HepG2 (cell line): ENCODE data around the gene FAM156B. TPM values are rescaled to one million over a fixed set of nuclear protein-coding genes. Genes with fewer than 3 reads are reported as not detected.

Experiments
- polyA plus RNA-seq, 8 experiments: library from polyadenylated mRNA; depleted of rRNA in 3 of 8; stranded (reverse) in 7 of 8; unstranded in 1 of 8; fragments of >200 nt; fragmentation: Illumina TruSeq in 4 of 8; extraction: Trizol in 4 of 8; gene quantifications; 2 replicates each; pipeline versions ENCODE4 v1.2.1 to v1.2.3, GENCODE V29; 2011 to 2016; ENCODE audit warnings: low read depth in 4 of 8, missing spikeins in 1 of 8, mixed read lengths in 1 of 8; ENCODE audit not compliant: insufficient read depth in 1 of 8
- total RNA-seq, 5 experiments: library from RNA; depleted of rRNA; stranded (reverse); fragments of >200 nt; fragmentation: Illumina TruSeq; extraction: Trizol; gene quantifications; 2 replicates each; pipeline ENCODE4 v1.2.3, GENCODE V29; 2016; ENCODE audit warnings: low read depth in 1 of 5

The FAM156B gene
- total and polyA plus RNA-seq, 2 of the 13 experiments (the other 11 are each of a cell fraction or from before 2014, with no cell fraction given): 7.8 to 82.1 TPM

Other genes starting within 250 kb of the FAM156B start
- gene SSX7, start 242.4 kb upstream of the FAM156B start, total RNA-seq (2016; rRNA removed; fragmentation: Illumina TruSeq; extraction: Trizol): not detected in 2 replicates
- gene SSX7, start 242.4 kb upstream of the FAM156B start, polyA plus RNA-seq (2011; rRNA removed): not detected in 2 replicates
- not detected in 2 replicates for gene SSX2, start 190.2 kb upstream of the FAM156B start, total RNA-seq (2016; rRNA removed; fragmentation: Illumina TruSeq; extraction: Trizol)
- not detected in 2 replicates for gene SSX2, start 190.2 kb upstream of the FAM156B start, polyA plus RNA-seq (2011; rRNA removed)
- not detected in 2 replicates for gene SSX2B, start 146.1 kb upstream of the FAM156B start, total RNA-seq (2016; rRNA removed; fragmentation: Illumina TruSeq; extraction: Trizol)
- not detected in 2 replicates for gene SSX2B, start 146.1 kb upstream of the FAM156B start, polyA plus RNA-seq (2011; rRNA removed)
- not detected in 2 replicates for gene SPANXN5, start 99.9 kb upstream of the FAM156B start, total RNA-seq (2016; rRNA removed; fragmentation: Illumina TruSeq; extraction: Trizol)
- not detected in 2 replicates for gene SPANXN5, start 99.9 kb upstream of the FAM156B start, polyA plus RNA-seq (2011; rRNA removed)
- not detected in 2 replicates for gene XAGE5, start 86.0 kb upstream of the FAM156B start, total RNA-seq (2016; rRNA removed; fragmentation: Illumina TruSeq; extraction: Trizol)
- not detected in 2 replicates for gene XAGE5, start 86.0 kb upstream of the FAM156B start, polyA plus RNA-seq (2011; rRNA removed)
- not detected in 2 replicates for gene XAGE3, start 29.2 kb upstream of the FAM156B start, total RNA-seq (2016; rRNA removed; fragmentation: Illumina TruSeq; extraction: Trizol)
- gene XAGE3, start 29.2 kb upstream of the FAM156B start, polyA plus RNA-seq (2011; rRNA removed): not detected in 2 replicates
- 7.2 and 15.4 TPM in 2 replicates for gene FAM156A, start 61.2 kb downstream of the FAM156B start, total RNA-seq (2016; rRNA removed; fragmentation: Illumina TruSeq; extraction: Trizol)
- 53.8 and 57.9 TPM in 2 replicates for gene FAM156A, start 61.2 kb downstream of the FAM156B start, polyA plus RNA-seq (2011; rRNA removed)
- gene GPR173, start 151.5 kb downstream of the FAM156B start, total RNA-seq (2016; rRNA removed; fragmentation: Illumina TruSeq; extraction: Trizol): not detected in 2 replicates
- gene GPR173, start 151.5 kb downstream of the FAM156B start, polyA plus RNA-seq (2011; rRNA removed): 0.04 and 0.10 TPM in 2 replicates
- gene TSPYL2, start 185.0 kb downstream of the FAM156B start, total RNA-seq (2016; rRNA removed; fragmentation: Illumina TruSeq; extraction: Trizol): 6.5 and 10.1 TPM in 2 replicates
- 13.8 and 15.5 TPM in 2 replicates for gene TSPYL2, start 185.0 kb downstream of the FAM156B start, polyA plus RNA-seq (2011; rRNA removed)
- 3.5 and 4.4 TPM in 2 replicates for gene KANTR, start 196.8 kb downstream of the FAM156B start, total RNA-seq (2016; rRNA removed; fragmentation: Illumina TruSeq; extraction: Trizol)
- 7.1 and 9.0 TPM in 2 replicates for gene KANTR, start 196.8 kb downstream of the FAM156B start, polyA plus RNA-seq (2011; rRNA removed)